ENCODE results near the gene RLBP1. TPM values are rescaled to one million over a fixed set of nuclear protein-coding genes. Genes with fewer than 3 reads are reported as not detected.
A peak's percentile ranks its signal among the peaks of the same experiment; 100 is the strongest.

RLBP1 gene
- total and polyA plus RNA-seq, 9 of the 15 experiments (the other 6 are each of a cell fraction or from before 2014, with no cell fraction given) = 0.05 TPM; not detected in 8

- TF ChIP-seq ZNF318 (IDR thresholded peaks at IDR 0.05; ENCODE audit: borderline replicate concordance in 1 of 2, low read depth in 1 of 2) (no peak), ZNF407 (IDR thresholded peaks at IDR 0.05; ENCODE audit: low read depth) (no peak), ZBTB43 (CRISPR knock-in tag; IDR thresholded peaks at IDR 0.05) (peak; percentile 91; the same call in 1 of the 2 replicates), ZNF561 (CRISPR knock-in tag; conservative IDR thresholded peaks at IDR 0.05) (no peak)
Observed at GRCh38 chr15:89243691-89244573, 22.6 kb upstream of the RLBP1 start, which contains the start of gene FANCI (continued).

Measured in K562 (cell line).